Prostate gland (tissue), 2 donors: ENCODE data around the gene BCL3. TPM values are rescaled to one million over a fixed set of nuclear protein-coding genes. Genes with fewer than 3 reads are reported as not detected.

Source experiments
- DNase-seq: peaks from one replicate; pipeline ENCODE4 v3.0.0-alpha.2; 2019; ENCODE audit warnings: low spot score
- H3K27ac ChIP-seq, 2 donors: fragments of 200-600 bp; sonication (generic); 2 replicates each; pipeline ENCODE4 v1.5.1; 2017 to 2019
- H3K27me3 ChIP-seq: fragments of 200-600 bp; sonication (generic); replicated peaks from 2 replicates; pipeline ENCODE4 v1.5.1; 2019; ENCODE audit not compliant: insufficient read depth
- H3K36me3 ChIP-seq, 2 donors: fragments of 200-600 bp; sonication (generic); 1 replicate in 1 of 2; 2 replicates in 1 of 2; pipeline versions ENCODE4 v1.5.1 to v1.8.1; 2017 to 2019
- H3K4me1 ChIP-seq: fragments of 200-600 bp; sonication (generic); replicated peaks from 2 replicates; pipeline ENCODE4 v1.5.1; 2019
- H3K4me3 ChIP-seq, 2 donors: fragments of 200-600 bp; sonication (generic); 2 replicates each; pipeline ENCODE4 v1.5.1; 2017 to 2019
- H3K9me3 ChIP-seq: fragments of 200-600 bp; sonication (generic); 2 replicates; pipeline ENCODE4 v1.5.1; 2017
- CTCF ChIP-seq, 4 experiments: fragments of 200-600 bp in 2 of 4; fragments of 450-650 bp in 2 of 4; sonication (generic) in 2 of 4; IDR thresholded peaks; 1 replicate in 3 of 4; 2 replicates in 1 of 4; pipeline ENCODE4 v1.5.1; 2016 to 2019; ENCODE audit warnings: antibody characterized with exemption in 4 of 4, mild to moderate bottlenecking in 2 of 4, moderate library complexity in 2 of 4
- POLR2A ChIP-seq: fragments of 450-650 bp; IDR thresholded peaks from one replicate; pipeline ENCODE4 v1.6.1; 2016; ENCODE audit warnings: antibody characterized with exemption, mild to moderate bottlenecking
- POLR2AphosphoS5 ChIP-seq: sonication (generic); formaldehyde crosslinking; IDR thresholded peaks from one replicate; pipeline ENCODE4 v1.6.1; 2017; ENCODE audit warnings: antibody characterized with exemption
- WGBS: methylation state at CpG from one replicate; pipeline ENCODE4 v1.1.5; 2018; 5-methylcytosine and 5-hydroxymethylcytosine counted together
- intact Hi-C: fragments of 100-400 bp; cut with DNase I; formaldehyde crosslinking; loops from one replicate; pipeline ENCODE4 v1.14.2; 2022
- total RNA-seq, 2 donors: library from RNA; depleted of rRNA; stranded (reverse); fragments of >200 nt; gene quantifications; one replicate each; pipeline ENCODE4 v1.1.0, GENCODE V29; 2016

The BCL3 gene
- total RNA-seq, 2 donors from 2014 or later, result 22.6 to 44.0 TPM

GRCh38 chr19:44753626-44753931, 5.1 kb downstream of the BCL3 start:
- Histone ChIP-seq H3K27ac (peak overlapping the region; percentile 88 to 96), H3K4me1 (peaks cover 51% of the 10 kb centered on the region), H3K36me3 (no peaks in the 10 kb centered on the region), H3K27me3 (no peaks in the 10 kb centered on the region), H3K9me3 (no peaks in the 10 kb centered on the region), H3K4me3 (peak overlapping the region; percentile 22 to 39)
- DNase-seq, result no peak
- WGBS, result under 1% methylated on average over 11 of the region's 11 CpGs
- intact Hi-C loops, result no loop called here
- TF ChIP-seq CTCF (IDR thresholded peaks at IDR 0.05), result no peak
- TF ChIP-seq POLR2AphosphoS5, result no peak
- TF ChIP-seq POLR2A, result no peak

- H3K4me1 ChIP-seq, result peaks cover 51% of the 10 kb centered on the region
- no peaks in the 10 kb centered on the region for H3K27me3 ChIP-seq
- TF ChIP-seq POLR2A (no peak), POLR2AphosphoS5 (peak; percentile 70)
- H3K4me3 ChIP-seq, result peak overlapping the region; percentile 22 to 39
- peak overlapping the region; percentile 88 to 96 for H3K27ac ChIP-seq
- peak; percentile 95 for DNase-seq
- intact Hi-C loops, result no loop called here
- no peaks in the 10 kb centered on the region for H3K36me3 ChIP-seq
- WGBS, result 8% methylated on average over 24 of the region's 33 CpGs
- H3K9me3 ChIP-seq, result no peaks in the 10 kb centered on the region
Observed at GRCh38 chr19:44753932-44754749, 5.6 kb downstream of the BCL3 start.

- Histone ChIP-seq H3K4me3 (peak overlapping the region in 1 of 2 donors; percentile 39), H3K36me3 (peaks cover 0 to 3% of the 10 kb centered on the region in 2 donors), H3K4me1 (peaks cover 48% of the 10 kb centered on the region), H3K27me3 (no peaks in the 10 kb centered on the region), H3K9me3 (no peaks in the 10 kb centered on the region), H3K27ac (peak overlapping the region; percentile 88 to 96)
- intact Hi-C loops, result no loop called here
- TF ChIP-seq POLR2AphosphoS5 (no peak), POLR2A (no peak), CTCF (IDR thresholded peaks at IDR 0.05) (no peak)
- 46% methylated on average over 11 of the region's 11 CpGs for WGBS
- no peak for DNase-seq
Observed at GRCh38 chr19:44754750-44755080, 6.2 kb downstream of the BCL3 start.

GRCh38 chr19:44755219-44755618, 6.7 kb downstream of the BCL3 start:
- Histone ChIP-seq H3K9me3 (no peaks in the 10 kb centered on the region), H3K4me3 (peak overlapping the region in 1 of 2 donors; percentile 39), H3K27me3 (no peaks in the 10 kb centered on the region), H3K27ac (peak overlapping the region; percentile 88 to 96), H3K4me1 (peaks cover 44% of the 10 kb centered on the region), H3K36me3 (peaks cover 0 to 3% of the 10 kb centered on the region in 2 donors)
- 85% methylated on average over 4 of the region's 4 CpGs for WGBS
- no peak for TF ChIP-seq POLR2AphosphoS5
- no peak for TF ChIP-seq POLR2A
- no peak for TF ChIP-seq CTCF (IDR thresholded peaks at IDR 0.05)
- no peak for DNase-seq
- intact Hi-C loops, result no loop called here

- intact Hi-C loops, result no loop called here
- Histone ChIP-seq H3K4me3 (no peak overlapping the region), H3K27ac (peak overlapping the region; percentile 46 to 96), H3K36me3 (peaks cover 0 to 3% of the 10 kb centered on the region in 2 donors), H3K4me1 (peaks cover 38% of the 10 kb centered on the region), H3K9me3 (no peaks in the 10 kb centered on the region), H3K27me3 (no peaks in the 10 kb centered on the region)
- TF ChIP-seq POLR2A (no peak), POLR2AphosphoS5 (no peak), CTCF (IDR thresholded peaks at IDR 0.05) (no peak)
- WGBS, result 88% methylated on average over 7 of the region's 7 CpGs
- DNase-seq, result no peak
Observed at GRCh38 chr19:44756089-44756562, 7.6 kb downstream of the BCL3 start.
